Endodermal cell (in vitro differentiated cells): Measurements from ENCODE around the gene PRKCZ. TPM values are rescaled to one million over a fixed set of nuclear protein-coding genes. Genes with fewer than 3 reads are reported as not detected.

Experiments
- DNase-seq: peaks from one replicate; pipeline ENCODE4 v3.0.0-alpha.2; 2017
- H3K27ac ChIP-seq: 2 replicates; pipeline ENCODE4 v1.5.1; 2013; ENCODE audit warnings: mild to moderate bottlenecking, low read depth, low read length, moderate library complexity
- H3K27me3 ChIP-seq: 2 replicates; pipeline ENCODE4 v1.6.1; 2013; ENCODE audit warnings: mild to moderate bottlenecking, low read length, moderate library complexity; ENCODE audit not compliant: insufficient read depth, control insufficient read depth, poor library complexity, severe bottlenecking
- H3K36me3 ChIP-seq: 2 replicates; pipeline ENCODE4 v1.7.0; 2013; ENCODE audit warnings: mild to moderate bottlenecking, low read length, moderate library complexity; ENCODE audit not compliant: control insufficient read depth, insufficient read depth
- H3K4me1 ChIP-seq: one replicate; pipeline ENCODE4 v1.7.0; 2013; ENCODE audit warnings: low read length; ENCODE audit not compliant: control insufficient read depth, insufficient read depth
- H3K4me3 ChIP-seq: 2 replicates; pipeline ENCODE4 v1.5.1; 2013; ENCODE audit warnings: mild to moderate bottlenecking, low read length, moderate library complexity
- H3K9ac ChIP-seq: 2 replicates; pipeline ENCODE4 v1.6.1; 2013; ENCODE audit warnings: mild to moderate bottlenecking, low read length, moderate library complexity; ENCODE audit not compliant: poor library complexity, severe bottlenecking; ENCODE audit errors: extremely low read depth
- H3K9me3 ChIP-seq: 2 replicates; pipeline ENCODE4 v1.6.1; 2013; ENCODE audit warnings: mild to moderate bottlenecking, low read length, moderate library complexity; ENCODE audit not compliant: control insufficient read depth
- H3K27ac Mint-ChIP-seq: 2 replicates; pipeline ENCODE4 v1.8.0; 2020; ENCODE audit warnings: mixed read lengths
- H3K27me3 Mint-ChIP-seq: 2 replicates; pipeline ENCODE4 v1.8.0; 2021; ENCODE audit warnings: mild to moderate bottlenecking, mixed read lengths; ENCODE audit not compliant: insufficient read depth
- H3K36me3 Mint-ChIP-seq: 2 replicates; pipeline ENCODE4 v1.8.0; 2020; ENCODE audit warnings: low read depth, mixed read lengths
- H3K4me1 Mint-ChIP-seq: 2 replicates; pipeline ENCODE4 v1.8.0; 2020; ENCODE audit warnings: mixed read lengths
- H3K4me3 Mint-ChIP-seq: 2 replicates; pipeline ENCODE4 v1.8.0; 2020; ENCODE audit warnings: mild to moderate bottlenecking, moderate library complexity, mixed read lengths
- H3K9me3 Mint-ChIP-seq: 2 replicates; pipeline ENCODE4 v1.8.0; 2020; ENCODE audit warnings: mild to moderate bottlenecking, mixed read lengths
- CTCF ChIP-seq: fragments of 200-600 bp; sonication (generic); conservative IDR thresholded peaks from 2 replicates; pipeline ENCODE4 v1.5.0; 2021; ENCODE audit warnings: antibody characterized with exemption, mild to moderate bottlenecking
- WGBS, 2 experiments: methylation state at CpG; one replicate each; pipeline versions ENCODE4 v1.1.5 to v1.1.7; 2013; ENCODE audit warnings: missing lambda C conversion rate in 2 of 2, mixed read lengths in 1 of 2; ENCODE audit not compliant: insufficient coverage in 1 of 2, insufficient read length in 1 of 2; 5-methylcytosine and 5-hydroxymethylcytosine counted together
- total RNA-seq, 2 donors: library from RNA; stranded (reverse); fragmentation: NEBNext Ultra II Directional in 1 of 2; extraction: Animal tissue kit (Norgen Biotek cat#: 25700) in 1 of 2; gene quantifications; 2 replicates in 1 of 2; 3 replicates in 1 of 2; pipeline ENCODE4 v1.2.1, GENCODE V29; 2021

PRKCZ gene
- total RNA-seq, 2 donors from 2014 or later = 49.9 to 68.5 TPM

GRCh38 chr1:2228157-2228594 lies 178.0 kb downstream of the PRKCZ start, which contains the start of gene SKI:
SKI (plus strand) TSS chr1:2228319; CDS start chr1:2228767, 448 bp downstream.
- peaks cover 3% of the 10 kb centered on the region for H3K36me3 ChIP-seq
- no peak for TF ChIP-seq CTCF
- H3K4me3 Mint-ChIP-seq = peak within 1 kb of the TSS; percentile 93
- H3K36me3 Mint-ChIP-seq = peaks cover 8% of the 10 kb centered on the region
- H3K4me1 Mint-ChIP-seq = peaks cover 25% of the 10 kb centered on the region
- no peak for DNase-seq
- WGBS, 2 experiments = 0% methylated on average over 88 of the region's 100 CpGs; no CpG with 5 or more reads in 1 of the 2 experiments
- peak within 1 kb of the TSS; percentile 94 for H3K27ac Mint-ChIP-seq
- peaks cover 3% of the 10 kb centered on the region for H3K4me1 ChIP-seq
- no peaks in the 10 kb centered on the region for H3K27me3 Mint-ChIP-seq
- H3K9ac ChIP-seq = peak within 1 kb of the TSS; percentile 76
- H3K9me3 ChIP-seq = no peaks in the 10 kb centered on the region
- peak within 1 kb of the TSS; percentile 91 for H3K4me3 ChIP-seq
- H3K27me3 ChIP-seq = no peaks in the 10 kb centered on the region
- H3K27ac ChIP-seq = peak within 1 kb of the TSS; percentile 88
- no peaks in the 10 kb centered on the region for H3K9me3 Mint-ChIP-seq

- Histone ChIP-seq H3K4me1 (peaks cover 7% of the 10 kb centered on the region), H3K27me3 (no peaks in the 10 kb centered on the region), H3K4me3 (peak overlapping the region; percentile 91), H3K27ac (no peak overlapping the region), H3K9ac (peak overlapping the region; percentile 76), H3K36me3 (peaks cover 3% of the 10 kb centered on the region), H3K9me3 (no peaks in the 10 kb centered on the region)
- WGBS, 2 experiments = 0% methylated on average over 12 to 50 of the region's 50 CpGs
- DNase-seq = peak; percentile 55
- Mint-ChIP-seq H3K4me3 (peak overlapping the region; percentile 93), H3K27me3 (no peaks in the 10 kb centered on the region), H3K36me3 (peaks cover 8% of the 10 kb centered on the region), H3K27ac (peak overlapping the region; percentile 94), H3K4me1 (peaks cover 30% of the 10 kb centered on the region), H3K9me3 (no peaks in the 10 kb centered on the region)
- TF ChIP-seq CTCF = no peak
Observed at GRCh38 chr1:2228694-2229036, 178.5 kb downstream of the PRKCZ start.

GRCh38 chr1:2229037-2229864 lies 179.0 kb downstream of the PRKCZ start:
- Mint-ChIP-seq H3K4me3 (peak overlapping the region; percentile 93), H3K36me3 (peaks cover 8% of the 10 kb centered on the region), H3K27me3 (no peaks in the 10 kb centered on the region), H3K4me1 (peaks cover 34% of the 10 kb centered on the region), H3K9me3 (no peaks in the 10 kb centered on the region), H3K27ac (peak overlapping the region; percentile 94)
- Histone ChIP-seq H3K4me3 (peak overlapping the region; percentile 91), H3K4me1 (peaks cover 7% of the 10 kb centered on the region), H3K36me3 (peaks cover 3% of the 10 kb centered on the region), H3K27me3 (no peaks in the 10 kb centered on the region), H3K9ac (peak overlapping the region; percentile 76), H3K9me3 (no peaks in the 10 kb centered on the region), H3K27ac (no peak overlapping the region)
- 1 to 3% methylated on average over 34 to 77 of the region's 77 CpGs for WGBS, 2 experiments
- TF ChIP-seq CTCF = no peak
- peak; percentile 79 for DNase-seq
